HG03342 (cell line): ENCODE data around the gene SLC9A4.

Experiments used
- ATAC-seq: cut with Tn5 transposase; IDR thresholded peaks from one replicate; pipeline ENCODE4 v1.9.1; 2021; ENCODE audit warnings: mild to moderate bottlenecking, moderate library complexity; ENCODE audit not compliant: unreplicated experiment

The SLC9A4 gene

DNA sequence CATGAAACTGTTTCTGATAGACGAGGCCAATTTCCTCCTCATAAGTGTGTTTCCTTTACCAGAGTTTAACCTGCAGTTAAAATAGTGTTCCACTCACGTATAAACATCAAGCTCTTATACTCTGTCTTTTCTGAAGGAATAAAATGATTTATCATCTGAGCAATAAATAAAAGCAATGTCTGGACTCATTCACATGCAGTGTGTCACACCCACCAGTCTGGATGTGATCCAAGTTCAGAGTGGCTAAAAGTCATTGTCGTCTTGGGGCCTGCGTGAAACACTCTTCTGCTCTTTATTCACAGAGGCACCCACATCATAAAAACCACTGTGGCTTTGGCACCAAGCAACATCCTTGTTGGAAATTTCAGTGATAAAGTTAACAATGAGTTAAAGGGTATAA is 19.5 kb upstream of the SLC9A4 start:
- ATAC-seq = no peak

DNA sequence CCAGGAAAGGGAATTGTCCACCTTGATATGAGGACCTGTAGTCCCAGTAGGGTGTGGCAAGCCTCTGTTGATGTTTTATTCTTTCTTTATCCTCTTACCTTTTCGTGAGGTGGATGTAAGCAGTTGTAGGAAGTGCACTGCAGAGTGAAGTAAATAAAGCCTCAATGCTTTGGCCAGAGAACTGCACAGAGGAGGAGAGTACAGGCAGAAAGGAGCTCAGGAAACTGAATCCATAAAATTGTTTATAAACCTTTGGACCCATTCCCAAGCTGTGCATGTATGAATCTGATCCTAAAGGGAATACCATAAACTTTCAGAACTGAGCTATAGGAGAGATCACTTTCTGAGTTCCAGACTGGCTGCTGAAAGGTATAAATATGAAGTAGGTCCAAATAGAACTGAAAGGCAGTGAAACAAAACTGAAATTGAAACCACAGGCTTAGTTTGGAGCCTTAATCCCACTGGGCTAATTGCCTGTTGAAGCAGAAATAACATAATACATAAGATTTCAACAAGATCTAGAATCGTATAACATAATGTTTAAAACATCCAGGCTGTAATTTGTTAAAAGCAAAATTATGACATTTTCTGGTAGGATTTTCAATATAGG is 17.9 kb upstream of the SLC9A4 start:
- ATAC-seq = no peak

DNA sequence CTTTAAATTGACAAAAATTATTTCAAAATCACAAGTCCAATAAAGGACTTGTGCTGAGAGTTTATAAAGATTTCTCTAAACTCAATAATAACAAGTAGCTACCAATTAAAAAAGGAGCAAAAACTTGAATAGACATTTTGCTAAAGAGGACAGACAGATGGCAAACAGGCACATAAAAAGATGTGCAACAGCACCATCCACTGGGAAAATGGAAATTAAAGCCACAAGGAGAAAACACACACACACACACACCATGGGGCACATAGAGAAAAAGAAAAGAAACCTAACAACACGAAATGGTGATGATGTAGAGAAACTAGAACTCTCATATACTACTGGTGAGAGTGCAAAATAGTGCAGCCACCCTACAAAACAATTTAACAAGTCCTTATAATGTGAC is 12.6 kb upstream of the SLC9A4 start:
- no peak for ATAC-seq

DNA sequence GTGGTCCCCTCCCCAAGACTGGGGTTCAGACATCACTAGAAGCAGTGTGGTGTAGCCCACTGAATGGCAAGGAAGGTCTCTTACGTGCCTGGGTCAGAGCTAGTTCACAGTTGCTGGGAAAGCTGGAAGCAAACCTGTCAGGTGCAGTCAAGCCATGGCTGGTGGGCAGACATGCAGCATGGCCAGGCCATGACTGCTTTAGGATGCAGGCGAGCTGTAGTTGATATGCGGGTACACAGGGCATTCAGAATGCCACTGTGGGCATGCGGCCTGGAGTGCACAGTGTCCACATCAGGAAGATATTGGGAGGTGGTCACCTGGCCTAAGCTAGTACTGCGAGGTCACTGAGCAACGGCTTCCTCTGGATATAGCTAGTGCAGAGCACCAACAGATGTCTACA is 11.8 kb upstream of the SLC9A4 start:
- ATAC-seq = no peak

DNA sequence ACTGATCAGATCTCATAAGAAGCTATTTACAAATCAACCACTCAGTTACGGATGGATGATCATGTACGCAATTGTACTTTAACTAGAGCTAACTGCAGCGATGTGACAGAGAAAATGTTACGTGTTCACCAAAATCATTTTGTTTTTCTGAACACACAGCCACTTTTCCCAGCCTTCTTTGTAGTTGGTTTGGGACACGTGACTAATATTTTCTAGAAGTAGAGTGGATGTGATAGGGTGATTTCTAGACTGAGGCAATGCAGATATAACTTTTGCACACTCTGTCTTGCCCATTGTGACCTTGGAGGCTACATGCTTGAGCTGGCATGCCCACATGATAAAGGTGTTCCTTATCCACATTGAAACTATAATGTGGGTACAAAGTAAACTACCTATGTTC is 9.9 kb upstream of the SLC9A4 start:
- no peak for ATAC-seq

DNA sequence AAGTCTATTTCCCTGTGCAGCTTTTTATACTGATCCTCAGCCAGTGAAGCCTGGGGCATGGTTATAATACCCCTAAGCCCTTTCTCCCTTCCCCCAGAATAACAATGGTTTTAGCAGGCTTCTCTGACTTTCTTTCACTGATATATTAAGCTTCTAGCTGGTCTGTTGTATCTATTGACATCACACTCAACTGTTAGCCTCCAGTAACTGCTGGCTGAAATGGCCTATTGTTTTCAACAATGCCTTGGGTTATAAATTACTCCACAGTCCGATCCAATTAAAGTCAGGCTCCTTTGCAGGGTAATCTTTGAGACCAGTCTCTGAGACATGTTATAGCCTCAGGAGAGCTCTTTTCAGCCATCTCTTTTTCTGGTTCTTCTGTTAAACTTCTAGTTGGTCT is 2.9 kb upstream of the SLC9A4 start:
- ATAC-seq = no peak

DNA sequence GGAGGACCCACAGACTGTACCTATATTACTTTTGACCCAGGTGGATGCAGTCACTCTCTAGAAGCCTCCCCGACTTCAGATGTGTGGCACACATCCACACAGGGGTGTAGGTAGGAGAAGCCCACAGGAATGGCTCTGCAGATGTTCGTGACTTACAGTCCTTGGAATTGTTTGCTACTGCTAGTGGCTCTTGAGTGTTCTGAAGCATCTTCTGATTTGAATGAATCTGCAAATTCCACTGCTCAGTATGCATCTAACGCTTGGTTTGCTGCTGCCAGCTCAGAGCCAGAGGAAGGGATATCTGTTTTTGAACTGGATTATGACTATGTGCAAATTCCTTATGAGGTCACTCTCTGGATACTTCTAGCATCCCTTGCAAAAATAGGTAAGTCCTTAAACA is 605 bp downstream of the SLC9A4 start:
- no peak for ATAC-seq

DNA sequence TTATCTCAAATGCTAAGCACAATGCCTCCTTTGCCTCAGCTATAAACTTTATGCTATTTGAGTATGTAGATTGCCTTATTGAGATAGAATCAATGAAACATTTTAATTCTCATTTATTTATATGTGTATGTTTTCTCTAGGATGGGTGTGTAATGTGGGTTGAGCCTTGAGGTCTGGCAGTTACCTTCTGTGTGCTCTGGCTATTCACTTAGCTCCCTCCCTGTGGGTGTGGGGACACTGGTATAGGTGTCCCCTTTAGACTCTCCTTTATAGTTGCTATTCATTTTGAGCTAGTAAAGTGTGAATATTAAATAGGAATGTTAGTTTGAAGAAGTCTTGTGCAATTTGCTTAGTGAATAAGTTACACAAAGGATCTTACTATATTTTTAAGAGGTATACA is 1.8 kb downstream of the SLC9A4 start:
- no peak for ATAC-seq

DNA sequence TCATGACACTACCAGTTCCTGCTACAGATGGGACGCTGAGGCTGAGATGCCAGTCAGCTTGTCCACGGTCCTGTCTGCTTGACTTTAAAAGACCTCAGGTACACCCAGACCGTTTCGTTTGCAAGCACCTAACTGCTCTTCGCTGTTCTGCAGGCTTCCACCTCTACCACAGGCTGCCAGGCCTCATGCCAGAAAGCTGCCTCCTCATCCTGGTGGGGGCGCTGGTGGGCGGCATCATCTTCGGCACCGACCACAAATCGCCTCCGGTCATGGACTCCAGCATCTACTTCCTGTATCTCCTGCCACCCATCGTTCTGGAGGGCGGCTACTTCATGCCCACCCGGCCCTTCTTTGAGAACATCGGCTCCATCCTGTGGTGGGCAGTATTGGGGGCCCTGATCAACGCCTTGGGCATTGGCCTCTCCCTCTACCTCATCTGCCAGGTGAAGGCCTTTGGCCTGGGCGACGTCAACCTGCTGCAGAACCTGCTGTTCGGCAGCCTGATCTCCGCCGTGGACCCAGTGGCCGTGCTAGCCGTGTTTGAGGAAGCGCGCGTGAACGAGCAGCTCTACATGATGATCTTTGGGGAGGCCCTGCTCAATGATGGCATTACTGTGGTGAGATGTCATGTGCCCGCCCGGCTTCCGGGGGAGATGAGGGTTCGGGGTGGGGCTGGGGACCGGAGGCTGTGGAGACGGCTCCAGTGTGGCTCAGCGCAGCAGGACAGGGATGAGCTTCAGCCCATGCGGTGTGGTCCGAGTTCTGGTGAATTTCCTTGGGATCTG is 5.9 kb downstream of the SLC9A4 start:
- ATAC-seq = no peak

DNA sequence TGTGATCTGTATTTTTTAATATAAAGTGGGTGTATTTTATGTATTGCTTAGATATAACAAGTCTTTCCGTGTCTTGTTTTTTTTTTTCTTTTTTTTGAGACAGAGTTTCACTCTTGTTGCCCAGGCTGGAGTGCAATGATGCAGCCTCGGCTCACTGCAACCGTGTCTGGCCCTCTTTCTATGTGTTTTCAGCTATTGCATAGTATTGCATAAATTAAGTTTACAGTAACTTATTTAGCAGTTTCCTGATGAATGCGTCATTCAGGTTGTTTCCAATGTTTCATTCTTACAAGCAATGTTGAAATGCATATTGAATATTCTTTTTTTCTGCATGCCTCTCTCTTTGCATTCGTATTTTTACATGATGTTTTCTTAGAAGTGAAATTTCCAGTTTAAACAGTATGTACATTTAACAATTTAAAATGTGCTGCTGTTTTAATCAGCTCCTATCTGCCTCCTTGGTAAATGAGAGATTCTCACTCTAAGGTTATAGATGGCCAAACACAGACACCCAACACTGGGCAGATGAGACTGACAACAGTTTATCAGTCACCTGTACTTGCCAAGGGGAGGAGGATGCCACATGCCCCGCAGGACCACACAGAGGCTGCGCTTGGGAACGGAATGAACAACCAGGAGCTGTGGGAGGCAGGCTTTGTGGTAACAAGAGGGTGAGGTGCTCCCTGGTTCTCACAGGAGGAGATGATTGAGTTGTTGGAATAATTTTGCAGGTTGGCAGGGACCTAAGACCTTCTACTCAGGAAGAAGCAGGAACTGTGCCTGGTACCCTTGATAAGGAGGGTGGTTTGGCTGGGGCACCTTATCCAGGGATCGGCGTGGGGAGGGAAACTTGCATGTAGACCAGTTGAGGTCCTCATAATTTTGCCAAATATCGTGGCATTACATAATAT is 7.5 kb downstream of the SLC9A4 start:
- ATAC-seq = no peak

DNA sequence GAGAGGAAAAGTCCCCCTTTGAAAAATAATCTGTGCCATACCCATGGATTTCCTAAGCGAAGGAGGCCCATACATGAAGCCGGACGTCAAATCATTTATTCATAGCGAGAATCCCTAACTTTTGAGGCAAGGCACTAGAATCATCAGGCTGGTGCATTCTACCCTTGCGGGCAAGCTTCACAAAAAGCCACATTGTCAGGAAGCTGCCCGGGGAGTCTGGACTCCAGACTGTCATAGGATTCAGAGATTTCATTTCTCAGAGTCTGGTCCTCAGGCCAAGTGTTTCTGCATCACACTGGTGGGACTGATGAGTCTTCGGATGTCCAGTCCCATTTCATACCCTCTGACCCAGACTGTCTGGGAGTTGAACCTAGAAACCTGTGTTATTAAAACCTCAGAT is 8.9 kb downstream of the SLC9A4 start:
- ATAC-seq = no peak

DNA sequence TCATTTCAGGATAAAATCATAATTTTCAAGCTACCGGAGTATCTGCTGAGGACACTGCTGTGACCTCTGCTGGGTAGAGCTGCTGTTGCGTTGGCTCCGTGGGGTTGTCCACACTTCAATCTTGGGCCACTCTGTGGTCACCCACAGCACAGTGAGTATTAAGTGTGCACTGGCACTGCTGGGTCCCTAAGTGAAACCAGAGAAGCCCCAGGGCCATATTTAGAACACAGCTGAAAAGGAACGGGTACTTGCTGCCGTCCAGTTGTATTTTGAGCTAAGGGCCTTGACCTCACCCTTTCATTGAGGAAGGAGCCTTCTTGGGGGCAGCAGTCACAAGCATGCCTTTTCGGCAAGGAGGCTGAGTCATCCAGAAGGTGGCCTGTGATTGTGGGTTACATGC is 10.1 kb downstream of the SLC9A4 start:
- no peak for ATAC-seq

DNA sequence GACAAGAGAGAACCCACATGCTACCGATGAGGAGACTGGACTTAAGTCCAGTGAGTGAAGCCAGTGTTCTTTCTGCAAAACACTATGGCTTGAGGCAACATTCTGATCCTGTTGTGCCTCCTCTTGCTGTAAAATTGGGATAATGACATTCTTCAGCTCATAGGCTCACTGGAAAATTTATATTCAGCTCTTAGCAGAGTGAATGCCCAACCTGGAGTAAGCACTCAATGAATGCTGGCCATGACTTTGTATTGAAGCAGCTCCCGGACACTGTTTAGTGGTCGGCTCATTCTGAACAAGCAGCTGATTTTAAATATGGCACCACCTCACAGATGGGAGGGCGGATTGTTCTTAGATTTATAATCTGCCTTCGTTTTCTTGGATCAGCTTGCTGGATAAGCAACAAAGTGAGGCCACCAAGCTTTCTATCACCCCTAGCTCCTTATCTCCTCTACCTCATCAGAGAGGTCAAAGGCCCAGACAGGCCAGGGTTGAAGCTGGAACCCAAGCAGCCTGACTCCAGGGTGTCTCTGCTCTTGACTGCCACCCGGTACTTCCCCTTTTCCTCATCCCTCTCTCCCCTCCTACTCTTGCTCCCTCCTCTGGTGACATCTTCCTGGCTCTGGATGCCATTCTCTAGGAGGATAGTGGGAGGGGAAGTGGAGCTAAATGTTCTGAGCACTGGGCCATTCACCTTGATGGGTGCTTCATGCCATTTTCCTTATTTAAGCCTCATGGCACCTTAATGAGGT is 11.5 kb downstream of the SLC9A4 start:
- no peak for ATAC-seq

DNA sequence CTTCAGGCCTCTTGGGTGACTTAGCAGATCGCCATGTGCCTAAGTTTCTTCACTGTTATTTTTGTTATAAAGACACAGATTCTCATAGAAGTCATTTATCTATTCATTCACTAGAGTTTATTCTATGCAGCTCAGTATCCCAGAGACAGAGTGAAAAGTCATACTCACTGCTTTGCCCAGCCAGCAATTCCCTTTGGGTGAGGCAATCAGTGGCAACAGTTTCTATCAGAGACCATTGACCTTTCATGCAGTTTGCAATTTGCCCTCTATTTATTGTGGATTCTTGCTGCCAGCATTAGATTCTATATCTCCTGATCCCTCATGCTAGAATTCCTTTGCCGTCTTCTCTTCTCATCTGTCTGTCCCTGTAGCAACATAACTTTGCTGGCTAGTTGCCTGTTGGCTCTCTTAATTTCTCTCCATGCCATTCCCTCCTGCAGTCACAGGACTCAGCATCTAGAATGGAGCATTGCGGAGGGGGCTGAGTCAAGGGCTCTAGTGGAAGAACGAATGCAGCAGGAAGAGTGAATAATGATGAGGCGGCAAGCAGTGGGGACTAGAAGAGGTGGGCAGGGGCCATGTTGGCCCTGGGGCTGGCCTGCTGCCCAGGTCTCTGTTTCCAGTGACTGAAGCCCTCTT is 12.2 kb downstream of the SLC9A4 start:
- no peak for ATAC-seq

DNA sequence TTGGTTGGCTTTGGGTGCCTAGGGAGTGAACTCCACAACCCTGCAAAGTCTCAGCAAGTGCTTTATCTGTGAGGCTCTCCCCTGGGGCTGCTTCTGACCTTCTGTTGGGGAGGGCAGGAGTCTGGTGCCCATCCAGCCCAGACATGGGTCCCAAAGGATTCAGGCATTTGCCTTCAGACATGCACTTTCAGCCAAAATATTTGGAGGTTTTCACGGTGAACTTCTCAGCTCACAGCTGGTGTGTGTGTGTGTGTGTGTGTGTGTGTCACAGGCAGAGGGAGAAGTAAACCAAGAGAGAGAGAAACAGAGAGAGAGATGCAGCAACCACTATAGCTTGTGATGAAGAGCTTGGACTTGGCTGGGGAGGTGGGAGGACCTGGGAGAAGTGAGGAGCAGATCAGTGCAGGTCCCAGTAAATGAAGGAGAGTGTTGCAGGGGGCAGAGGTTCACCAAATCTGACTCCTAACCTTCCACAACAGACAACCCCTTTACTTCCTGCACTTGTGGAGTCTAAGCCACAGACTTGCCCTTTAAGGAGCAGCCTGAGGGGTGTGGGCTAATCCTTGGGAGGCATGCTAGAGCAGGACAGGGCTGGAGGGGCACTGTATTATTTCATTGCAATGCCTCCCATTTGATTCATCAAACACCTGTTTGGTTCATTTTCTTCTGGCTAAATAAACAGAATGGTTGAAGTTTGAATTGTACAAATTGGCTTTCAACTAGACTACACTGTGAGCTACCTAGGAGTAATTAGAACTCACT is 14.1 kb downstream of the SLC9A4 start:
- no peak for ATAC-seq

DNA sequence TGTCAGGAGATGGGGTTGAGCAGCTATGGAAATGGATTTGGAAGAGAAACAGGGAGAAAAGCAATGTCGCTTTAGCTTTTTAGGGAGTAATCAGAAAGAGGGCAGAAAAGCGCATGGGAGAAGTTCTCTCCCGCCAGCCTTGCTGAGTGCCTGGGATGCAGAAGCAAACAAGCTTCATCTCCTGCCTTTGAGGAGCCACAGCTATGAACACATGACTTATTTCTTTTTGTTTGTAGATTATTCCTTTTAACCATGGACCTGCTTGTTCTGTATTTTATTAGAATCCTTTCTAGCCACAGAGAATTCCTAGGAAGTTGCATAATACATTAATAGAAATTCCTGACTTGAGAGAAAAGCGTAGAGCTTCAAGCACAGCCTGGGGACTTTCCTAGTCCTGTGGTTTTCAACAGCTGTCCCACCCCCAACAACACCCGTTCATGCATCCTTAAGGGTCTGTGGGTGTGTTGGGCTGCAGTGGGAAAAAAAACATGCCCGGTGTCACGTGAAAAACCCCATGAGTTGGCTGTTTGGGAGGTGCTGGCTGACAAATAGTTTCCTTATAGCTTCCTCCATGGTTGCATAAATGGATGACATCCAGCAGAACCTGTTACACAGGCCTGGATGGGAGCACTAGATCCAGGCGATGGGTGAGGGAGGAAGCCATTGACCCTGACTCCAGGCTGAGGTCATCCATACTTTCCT is 14.9 kb downstream of the SLC9A4 start:
- no peak for ATAC-seq

DNA sequence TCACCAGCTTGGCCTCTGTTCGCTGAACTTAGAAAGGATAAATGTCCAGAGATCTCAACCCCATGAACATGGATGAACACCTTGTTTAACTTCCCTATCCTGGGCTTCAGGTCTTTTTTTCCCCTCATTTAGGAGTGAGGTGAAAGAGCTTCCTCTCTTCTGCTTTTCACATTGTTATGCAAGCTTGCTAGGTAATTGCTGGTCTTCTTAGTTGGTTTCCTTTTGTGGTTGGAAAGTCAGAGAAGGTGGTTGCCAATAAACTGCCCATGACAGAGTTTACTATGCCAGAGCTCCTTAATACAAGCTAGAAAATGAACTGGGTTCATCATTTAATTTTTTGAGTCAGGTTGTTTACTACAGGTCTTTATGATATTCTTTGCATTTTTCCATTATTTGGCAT is 16.6 kb downstream of the SLC9A4 start:
- no peak for ATAC-seq

DNA sequence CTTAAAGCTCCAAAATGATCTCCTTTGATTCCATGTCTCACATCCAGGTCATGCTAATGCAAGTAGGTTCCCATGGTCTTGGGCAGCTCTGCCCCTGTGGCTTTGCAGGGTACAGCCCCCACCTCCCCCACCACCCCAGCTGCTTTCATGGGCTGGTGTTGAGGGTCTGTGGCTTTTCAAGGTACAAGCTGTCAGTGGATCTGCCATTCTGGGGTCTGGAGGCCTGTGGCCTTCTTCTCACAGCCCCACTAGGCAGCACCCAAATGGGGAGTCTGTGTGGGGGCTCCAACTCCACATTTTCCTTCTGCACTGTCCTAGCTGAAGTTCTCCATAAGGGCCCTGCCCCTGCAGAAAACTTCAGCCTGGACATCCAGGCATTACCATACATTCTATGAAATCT is 19.0 kb downstream of the SLC9A4 start:
- no peak for ATAC-seq

DNA sequence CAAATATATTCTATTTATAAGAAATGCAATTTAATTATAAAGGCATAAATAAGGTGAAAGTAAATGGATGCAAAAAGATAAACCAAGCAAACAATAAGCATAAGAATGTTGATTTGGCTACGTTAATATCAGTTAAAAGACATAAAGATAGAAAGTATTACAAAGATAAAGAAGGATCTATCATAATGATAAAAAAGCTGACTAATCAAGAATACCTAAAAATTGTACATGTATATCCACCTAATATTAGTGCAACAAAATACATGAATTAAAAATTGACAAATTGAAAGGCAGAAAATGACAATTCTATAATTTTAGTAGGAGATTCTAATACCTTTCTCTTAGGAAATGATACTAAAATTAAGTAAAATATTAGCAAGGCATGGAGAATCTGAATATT is 21.5 kb downstream of the SLC9A4 start:
- no peak for ATAC-seq
